PFSK-1 (cell line): ENCODE data around the gene SCYL3.

Source experiments
- FOXP2 ChIP-seq: optimal IDR thresholded peaks from 2 replicates; pipeline ENCODE3; 2011; ENCODE audit warnings: borderline replicate concordance, control low read depth, inconsistent platforms; ENCODE audit not compliant: insufficient read depth; ENCODE audit errors: extremely low read length, extremely low read depth
- REST ChIP-seq, 2 experiments: IDR thresholded peaks; 2 replicates each; pipeline versions ENCODE4 v1.6.1 to v1.8.0; 2011 to 2012; ENCODE audit warnings: low read depth in 2 of 2, low read length in 2 of 2, control low read depth in 1 of 2, inconsistent platforms in 1 of 2, mild to moderate bottlenecking in 1 of 2, moderate library complexity in 1 of 2; ENCODE audit not compliant: insufficient read depth in 1 of 2
- SIN3A ChIP-seq: IDR thresholded peaks from 2 replicates; pipeline ENCODE4 v1.6.1; 2012; ENCODE audit warnings: mild to moderate bottlenecking, low read length, moderate library complexity, borderline replicate concordance; ENCODE audit not compliant: insufficient read depth
- TAF1 ChIP-seq: IDR thresholded peaks from 2 replicates; pipeline ENCODE4 v1.6.1; 2012; ENCODE audit warnings: low read length, control low read depth, borderline replicate concordance; ENCODE audit not compliant: insufficient read depth

GRCh38 chr1:169849346-169850022, 44.2 kb downstream of the SCYL3 start:
- TF ChIP-seq TAF1 (no peak), SIN3A (no peak), FOXP2 (no peak), REST (IDR thresholded peaks at IDR 0.05; ENCODE audit: insufficient read depth in 1 of 2, low read depth in 2 of 2, low read length in 2 of 2) (no peak)
